T follicular helper cell (primary cell): ENCODE data around the gene MACROD1.
A peak's percentile ranks its signal among the peaks of the same experiment; 100 is the strongest.

Experiments
- DNase-seq: peaks from one replicate; pipeline ENCODE4 v3.0.0-alpha.2; 2020; ENCODE audit warnings: low read depth
- total RNA-seq, 2 experiments: gene quantifications; one replicate each; lab custom pipeline; 2026; lab: John Stamatoyannopoulos, UW

Gene MACROD1, protein sequence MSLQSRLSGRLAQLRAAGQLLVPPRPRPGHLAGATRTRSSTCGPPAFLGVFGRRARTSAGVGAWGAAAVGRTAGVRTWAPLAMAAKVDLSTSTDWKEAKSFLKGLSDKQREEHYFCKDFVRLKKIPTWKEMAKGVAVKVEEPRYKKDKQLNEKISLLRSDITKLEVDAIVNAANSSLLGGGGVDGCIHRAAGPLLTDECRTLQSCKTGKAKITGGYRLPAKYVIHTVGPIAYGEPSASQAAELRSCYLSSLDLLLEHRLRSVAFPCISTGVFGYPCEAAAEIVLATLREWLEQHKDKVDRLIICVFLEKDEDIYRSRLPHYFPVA
- 6.2 to 7.3 reads per million in 2 experiments for total RNA-seq

GRCh38 chr11:64165842-64166635 lies at the start of gene MACROD1:
MACROD1 (minus strand) TSS chr11:64166113; CDS start chr11:64165994, 119 bp downstream.
- DNase-seq = peak; percentile 65

- DNase-seq = no peak
Observed at GRCh38 chr11:64211181-64211872, 45.4 kb upstream of the MACROD1 start.

GRCh38 chr11:64210301-64211020 lies 44.5 kb upstream of the MACROD1 start:
- no peak for DNase-seq

DNA sequence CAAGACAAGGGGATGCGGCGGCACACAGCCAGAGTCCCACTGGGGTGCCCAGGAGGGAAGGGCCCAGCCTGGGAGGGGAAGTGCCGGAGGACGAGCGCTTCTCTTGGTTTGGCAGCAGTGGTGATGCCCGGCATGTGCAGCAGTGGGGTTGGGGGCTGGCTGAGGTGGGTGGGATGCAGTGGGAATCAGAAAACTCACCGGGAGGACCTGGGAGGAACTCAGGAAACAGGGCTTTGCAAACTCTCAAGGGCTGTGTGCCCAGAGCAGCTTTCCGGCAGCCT lies 43.6 kb upstream of the MACROD1 start:
- DNase-seq = no peak

- no peak for DNase-seq
Observed at GRCh38 chr11:64208796-64209562, 43.1 kb upstream of the MACROD1 start.

DNA sequence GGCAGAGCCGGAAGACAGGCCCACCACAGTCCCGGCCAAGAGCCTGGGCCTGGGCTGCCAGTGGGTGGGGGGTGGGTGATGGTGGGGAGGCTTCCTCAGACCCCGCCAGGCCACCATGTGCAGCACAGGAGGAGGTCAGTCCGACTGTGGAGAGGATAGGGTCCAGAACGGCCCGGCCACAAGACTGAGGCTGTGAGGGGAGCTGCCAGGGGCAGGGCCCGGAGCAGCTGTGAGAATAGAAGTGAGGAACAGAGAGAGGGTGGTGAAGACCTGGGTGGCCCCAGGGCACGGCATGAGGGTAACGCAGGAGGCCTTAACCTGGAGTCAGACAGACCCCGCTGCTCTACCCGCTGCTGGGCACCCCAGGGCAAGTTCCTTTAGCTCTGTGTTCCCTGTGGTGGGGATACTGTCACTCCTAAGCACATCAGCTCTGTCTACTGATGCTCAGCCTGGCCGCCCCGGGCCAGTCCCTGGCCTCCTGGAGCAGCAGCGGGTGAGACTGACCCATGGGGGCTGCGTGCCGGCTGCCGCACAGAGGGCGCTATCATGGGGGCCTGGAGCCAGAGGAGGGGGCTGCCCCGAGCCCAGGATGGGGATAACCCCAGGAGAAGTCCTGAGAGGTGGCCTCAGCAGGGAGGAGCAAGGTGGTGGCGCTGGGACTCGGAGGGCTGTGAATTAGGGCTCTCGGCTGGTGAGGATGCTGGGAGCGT lies 42.3 kb upstream of the MACROD1 start:
- DNase-seq = no peak

GRCh38 chr11:64207256-64208085 lies 41.6 kb upstream of the MACROD1 start:
- peak; percentile 51 for DNase-seq

- peak; percentile 54 for DNase-seq
Observed at GRCh38 chr11:64206457-64207255, 40.7 kb upstream of the MACROD1 start, which contains the start of gene FERMT3. FERMT3 (plus strand) TSS chr11:64206721; CDS start chr11:64207365, 644 bp downstream.

DNA sequence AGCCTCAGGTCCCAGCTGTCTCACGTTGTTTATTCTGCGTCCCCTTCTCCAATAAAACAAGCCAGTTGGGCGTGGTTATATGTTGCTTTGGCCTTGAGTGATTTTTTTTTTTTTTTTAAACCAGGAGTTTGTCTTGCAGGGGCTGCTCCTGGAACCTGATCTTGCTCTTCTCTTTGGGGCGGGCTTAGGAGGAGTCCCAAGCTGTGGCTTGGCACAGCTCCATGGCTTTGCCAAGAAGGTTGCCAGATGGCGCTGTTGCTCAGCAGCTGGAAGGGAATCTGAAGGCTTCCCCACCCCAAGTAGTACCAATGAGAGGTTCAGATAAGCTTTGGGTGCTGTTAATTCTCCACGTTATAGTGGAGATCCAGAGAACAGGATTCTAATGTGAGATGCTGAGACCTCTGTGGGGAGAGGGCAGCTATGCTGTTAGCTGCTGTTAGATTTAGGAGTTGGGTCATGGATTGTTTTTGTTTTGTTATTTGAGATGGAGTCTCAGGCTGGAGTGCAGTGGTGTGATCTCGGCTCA lies 38.6 kb upstream of the MACROD1 start:
- DNase-seq = peak; percentile 83

DNA sequence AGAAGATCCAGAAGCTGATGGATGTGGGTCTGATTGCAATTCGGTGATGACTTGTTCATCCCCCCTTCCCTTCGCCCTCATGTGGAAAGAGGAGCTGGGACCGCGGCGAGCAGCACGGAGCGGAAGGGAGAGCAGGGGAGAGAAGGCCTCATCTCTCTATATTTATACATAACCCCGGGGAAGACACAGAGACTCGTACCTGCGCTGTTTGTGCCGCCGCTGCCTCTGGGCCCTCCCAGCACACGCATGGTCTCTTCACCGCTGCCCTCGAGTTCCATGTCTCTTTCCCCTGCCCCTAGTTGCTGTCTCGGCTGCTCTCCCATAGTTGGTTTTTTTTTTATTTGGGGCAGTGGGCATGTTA lies 38.1 kb upstream of the MACROD1 start:
- DNase-seq = no peak

DNA sequence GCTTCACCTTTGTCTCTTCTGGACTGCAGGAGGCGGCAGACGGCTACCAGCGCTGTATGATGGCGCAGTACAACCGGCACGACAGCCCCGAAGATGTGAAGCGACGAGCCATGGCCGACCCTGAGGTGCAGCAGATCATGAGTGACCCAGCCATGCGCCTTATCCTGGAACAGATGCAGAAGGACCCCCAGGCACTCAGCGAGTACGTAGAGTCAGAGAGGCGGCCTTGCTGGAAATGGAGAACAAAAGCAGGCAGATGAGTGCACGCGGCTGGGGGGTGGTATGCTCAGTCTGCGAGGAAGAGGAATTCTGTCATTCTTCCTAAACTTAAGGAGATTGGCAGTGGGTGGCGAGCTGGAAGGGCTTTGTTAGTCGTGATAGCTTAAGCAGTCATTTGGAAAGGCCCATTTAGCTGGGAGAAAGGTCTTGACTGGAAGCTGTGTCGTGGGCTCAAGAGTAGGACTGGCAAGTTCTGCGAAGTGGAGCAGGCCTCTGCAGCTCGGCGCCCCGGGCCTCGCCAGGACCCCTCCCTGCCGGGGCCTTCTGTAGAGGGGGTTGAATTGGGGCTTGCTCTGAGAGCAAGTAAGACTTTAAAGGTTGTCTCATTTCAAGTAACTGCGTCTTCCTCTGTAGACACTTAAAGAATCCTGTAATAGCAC lies 37.6 kb upstream of the MACROD1 start:
- no peak for DNase-seq

DNA sequence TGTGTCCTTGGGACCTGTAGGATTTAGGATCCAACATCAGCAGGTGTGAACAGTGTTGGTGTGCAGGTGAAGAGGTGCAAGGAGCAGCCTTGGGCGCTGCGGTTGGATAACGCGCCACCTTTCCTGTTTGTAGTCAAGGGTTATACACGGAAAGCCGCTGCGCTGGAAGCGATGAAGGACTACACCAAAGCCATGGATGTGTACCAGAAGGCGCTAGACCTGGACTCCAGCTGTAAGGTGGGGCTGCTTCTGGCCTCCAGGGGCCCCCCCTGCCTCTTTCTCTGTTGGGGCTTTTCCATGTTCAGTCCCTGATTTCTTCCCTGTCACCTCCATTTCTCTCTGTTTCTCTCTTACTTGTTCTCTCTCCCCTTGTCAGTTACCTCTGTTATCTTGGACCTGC lies 37.1 kb upstream of the MACROD1 start:
- no peak for DNase-seq

DNA sequence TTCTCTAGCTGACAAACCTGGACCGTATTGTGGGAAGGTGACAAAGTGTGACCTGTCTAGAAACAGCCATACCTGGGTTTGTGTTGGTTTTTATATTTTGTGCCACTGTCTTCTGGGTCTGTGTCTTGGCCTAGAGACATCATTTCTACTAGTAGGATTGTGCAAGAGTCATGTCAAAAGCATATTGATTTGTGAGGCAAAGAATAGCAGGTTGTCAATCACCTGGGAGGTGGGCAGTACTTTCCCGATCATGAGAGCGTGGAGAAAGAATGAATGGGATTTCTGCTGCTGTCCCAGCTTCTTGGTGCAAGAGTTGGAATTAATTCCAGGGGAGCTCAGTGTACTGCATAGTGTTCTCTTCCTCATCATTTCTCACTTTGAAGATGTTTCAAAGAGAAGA lies 35.6 kb upstream of the MACROD1 start:
- no peak for DNase-seq

- no peak for DNase-seq
Observed at GRCh38 chr11:64198511-64198910, 32.6 kb upstream of the MACROD1 start.

DNA sequence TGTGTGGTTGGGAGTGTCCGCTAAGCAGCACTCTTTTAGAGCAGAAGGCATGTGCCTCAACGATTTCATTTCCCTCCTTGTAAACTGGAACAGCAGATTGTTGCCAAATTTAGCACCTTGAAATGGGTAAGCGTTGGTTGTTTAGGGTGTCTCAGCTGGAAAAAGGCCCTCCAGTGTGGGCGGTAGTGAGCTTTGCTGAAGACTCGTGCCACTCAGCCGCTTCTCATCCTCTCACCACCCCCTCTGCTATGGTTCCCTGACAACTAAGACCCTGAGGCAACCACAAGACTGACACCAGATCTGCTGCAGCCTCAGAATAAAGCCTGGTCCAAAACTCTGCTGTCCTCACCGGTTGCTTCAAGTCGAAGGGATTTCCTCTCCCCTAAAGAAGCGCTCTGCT lies 30.7 kb upstream of the MACROD1 start:
- no peak for DNase-seq

GRCh38 chr11:64192434-64192833 lies 26.5 kb upstream of the MACROD1 start:
- no peak for DNase-seq

DNA sequence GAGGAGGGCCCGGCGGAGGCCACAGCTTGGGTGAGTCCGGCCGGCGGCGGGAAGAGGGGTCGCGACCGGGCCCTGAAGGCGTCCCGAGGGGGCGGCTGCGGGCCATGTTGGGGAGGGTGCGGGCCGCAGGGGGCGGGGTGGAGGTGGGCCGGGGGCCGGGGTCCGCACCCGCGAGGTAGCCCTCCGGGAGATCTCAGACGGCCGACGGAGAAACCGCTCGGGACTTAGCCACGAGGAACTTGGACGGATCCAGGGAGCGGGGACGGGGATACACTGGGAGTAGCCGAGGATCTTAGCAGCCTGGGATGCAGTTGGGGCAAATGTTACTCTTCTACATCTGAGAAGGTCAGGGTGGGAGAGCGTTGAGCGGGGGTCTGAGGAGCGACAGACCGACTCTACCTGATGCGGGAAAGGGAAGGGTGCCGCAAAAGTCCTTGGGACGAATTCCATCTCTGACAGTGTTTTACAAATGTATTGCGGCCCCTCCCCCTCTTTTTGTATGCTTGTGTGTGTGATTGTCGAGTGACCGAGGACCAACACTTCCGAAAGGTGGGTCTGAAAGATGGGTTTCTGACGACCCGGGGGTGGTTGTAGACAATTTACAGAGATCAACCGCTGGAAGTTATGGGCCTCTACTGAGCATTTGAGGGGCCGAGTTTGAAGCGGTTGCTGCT lies 20.7 kb upstream of the MACROD1 start:
- DNase-seq = no peak
